Rectal smooth muscle tissue (tissue), 1 donor: ENCODE measurements around the gene GNAZ.
"Not testable (repeated sequence)": the region's sequence is repeated elsewhere in the genome, so short reads cannot be mapped to it uniquely, and the experiment has no call there.

ENCODE experiments used
- H3K27ac ChIP-seq: one replicate; pipeline ENCODE4 v1.7.0; 2013; ENCODE audit warnings: low read depth, low read length, inconsistent platforms
- H3K27me3 ChIP-seq: one replicate; pipeline ENCODE4 v1.7.0; 2013; ENCODE audit warnings: low read length; ENCODE audit not compliant: control insufficient read depth, insufficient read depth
- H3K36me3 ChIP-seq: one replicate; pipeline ENCODE4 v1.7.0; 2013; ENCODE audit warnings: low read length; ENCODE audit not compliant: control insufficient read depth, insufficient read depth
- H3K4me1 ChIP-seq: one replicate; pipeline ENCODE4 v1.7.0; 2013; ENCODE audit warnings: low read length; ENCODE audit not compliant: control insufficient read depth, insufficient read depth
- H3K4me3 ChIP-seq: one replicate; pipeline ENCODE4 v1.7.0; 2013; ENCODE audit warnings: low read length
- H3K9ac ChIP-seq: one replicate; pipeline ENCODE4 v1.7.0; 2013; ENCODE audit warnings: low read length

GNAZ gene

GRCh38 chr22:23070418-23071229 is at the start of gene GNAZ:
GNAZ (plus strand) TSS chr22:23070519; CDS start chr22:23095696, 25,177 bp downstream.
- H3K27me3 ChIP-seq = no peaks in the 10 kb centered on the region
- peaks cover 4% of the 10 kb centered on the region for H3K4me1 ChIP-seq
- H3K9ac ChIP-seq = no peak within 1 kb of the TSS
- H3K36me3 ChIP-seq = no peaks in the 10 kb centered on the region
- H3K27ac ChIP-seq = no peak within 1 kb of the TSS
- H3K4me3 ChIP-seq = peak within 1 kb of the TSS; percentile 82

- Histone ChIP-seq H3K36me3 (no peaks in the 10 kb centered on the region), H3K27me3 (no peaks in the 10 kb centered on the region), H3K4me1 (no peaks in the 10 kb centered on the region), H3K4me3 (no peak overlapping the region), H3K27ac (no peak overlapping the region), H3K9ac (no peak overlapping the region)
Observed at GRCh38 chr22:23020659-23021293, 49.5 kb upstream of the GNAZ start.

GRCh38 chr22:23021660-23022353 is 48.5 kb upstream of the GNAZ start:
- H3K27me3 ChIP-seq, H3K36me3 ChIP-seq, H3K4me1 ChIP-seq, H3K9ac ChIP-seq, H3K4me3 ChIP-seq, H3K27ac ChIP-seq: not testable (repeated sequence)

- Histone ChIP-seq H3K4me3 (no peak overlapping the region), H3K4me1 (no peaks in the 10 kb centered on the region), H3K36me3 (no peaks in the 10 kb centered on the region), H3K27ac (no peak overlapping the region), H3K9ac (no peak overlapping the region), H3K27me3 (no peaks in the 10 kb centered on the region)
Observed at GRCh38 chr22:23023294-23023693, 47.0 kb upstream of the GNAZ start.

GRCh38 chr22:23026777-23027176 is 43.5 kb upstream of the GNAZ start:
- no peak overlapping the region for H3K4me3 ChIP-seq

GRCh38 chr22:23027849-23028248 is 42.5 kb upstream of the GNAZ start:
- not testable (repeated sequence) for H3K4me3 ChIP-seq, H3K9ac ChIP-seq, H3K4me1 ChIP-seq

More at GRCh38 chr22:23026777-23027176, 43.5 kb upstream of the GNAZ start:
- no peak overlapping the region for H3K9ac ChIP-seq
- H3K27me3 ChIP-seq = no peaks in the 10 kb centered on the region
- H3K27ac ChIP-seq = no peak overlapping the region
- no peaks in the 10 kb centered on the region for H3K36me3 ChIP-seq
- H3K4me1 ChIP-seq = no peaks in the 10 kb centered on the region

GRCh38 chr22:23029521-23030228 is 40.6 kb upstream of the GNAZ start:
- H3K4me3 ChIP-seq = no peak overlapping the region
- H3K27me3 ChIP-seq = no peaks in the 10 kb centered on the region
- H3K9ac ChIP-seq = no peak overlapping the region
- no peak overlapping the region for H3K27ac ChIP-seq
- H3K4me1 ChIP-seq = no peaks in the 10 kb centered on the region
- H3K36me3 ChIP-seq = no peaks in the 10 kb centered on the region

More at GRCh38 chr22:23027849-23028248, 42.5 kb upstream of the GNAZ start:
- H3K36me3 ChIP-seq, H3K27ac ChIP-seq, H3K27me3 ChIP-seq: not testable (repeated sequence)

GRCh38 chr22:23031381-23031780 is 38.9 kb upstream of the GNAZ start:
- no peak overlapping the region for H3K27ac ChIP-seq
- no peak overlapping the region for H3K4me3 ChIP-seq
- no peaks in the 10 kb centered on the region for H3K27me3 ChIP-seq
- H3K4me1 ChIP-seq = no peaks in the 10 kb centered on the region
- H3K9ac ChIP-seq = no peak overlapping the region
- H3K36me3 ChIP-seq = no peaks in the 10 kb centered on the region

GRCh38 chr22:23031786-23032185 is 38.5 kb upstream of the GNAZ start:
- H3K9ac ChIP-seq = no peak overlapping the region
- H3K36me3 ChIP-seq = no peaks in the 10 kb centered on the region
- no peaks in the 10 kb centered on the region for H3K4me1 ChIP-seq
- H3K27ac ChIP-seq = no peak overlapping the region
- no peaks in the 10 kb centered on the region for H3K27me3 ChIP-seq
- no peak overlapping the region for H3K4me3 ChIP-seq

- Histone ChIP-seq H3K9ac (no peak overlapping the region), H3K27ac (no peak overlapping the region), H3K4me1 (no peaks in the 10 kb centered on the region), H3K4me3 (no peak overlapping the region), H3K36me3 (no peaks in the 10 kb centered on the region), H3K27me3 (no peaks in the 10 kb centered on the region)
Observed at GRCh38 chr22:23032658-23033057, 37.7 kb upstream of the GNAZ start.

- no peaks in the 10 kb centered on the region for H3K36me3 ChIP-seq
- no peaks in the 10 kb centered on the region for H3K27me3 ChIP-seq
- no peak overlapping the region for H3K27ac ChIP-seq
- H3K4me3 ChIP-seq = no peak overlapping the region
- no peaks in the 10 kb centered on the region for H3K4me1 ChIP-seq
- no peak overlapping the region for H3K9ac ChIP-seq
Observed at GRCh38 chr22:23033116-23033905, 37.0 kb upstream of the GNAZ start.
